ENCODE data around the gene GBP4. TPM values are rescaled to one million over a fixed set of nuclear protein-coding genes. Genes with fewer than 3 reads are reported as not detected.

Gene GBP4
- total and polyA plus RNA-seq, 2 of the 4 experiments (the other 2 are of a cell fraction) = not detected

- H2BK20ac ChIP-seq (ENCODE audit: low read depth, low read length) = no peak overlapping the region
- H3K4me3 ChIP-seq (ENCODE audit: insufficient read depth, low read depth, low read length) = no peak overlapping the region
- no peak overlapping the region for H2AK5ac ChIP-seq (ENCODE audit: low read depth, low read length)
- no peak overlapping the region for H3K14ac ChIP-seq (replicated peaks; ENCODE audit: low read depth, low read length)
- H3K9me3 ChIP-seq (ENCODE audit: control insufficient read depth, insufficient read depth, low read length) = no peaks in the 10 kb centered on the region
- H2AFZ ChIP-seq (replicated peaks; ENCODE audit: low read length, poor library complexity) = no peak overlapping the region
- WGBS, 2 experiments (ENCODE audit: extremely low coverage in 2 of 2, insufficient read length in 1 of 2) = no CpG with 5 or more reads among the region's 1 CpG
- ChIA-PET CTCF (no interaction called here), POLR2A (ENCODE audit: unreplicated experiment) (no interaction called here)
- H3K4me1 ChIP-seq (ENCODE audit: control insufficient read depth, insufficient read depth, low read length) = no peaks in the 10 kb centered on the region
- H3K18ac ChIP-seq (ENCODE audit: low read depth, low read length) = no peak overlapping the region
- BruUV-seq (replicated peaks) = no TSS peak
- H3K79me1 ChIP-seq (ENCODE audit: low read depth in 1 of 2, low read length in 2 of 2) = no peaks in the 10 kb centered on the region
- H3K4me2 ChIP-seq (ENCODE audit: low read depth, low read length) = no peak overlapping the region
- in situ Hi-C loops (cut with MboI; ENCODE audit: low sequenced_read_pairs) = no loop called here
- H3K27ac ChIP-seq (ENCODE audit: insufficient read depth, low read length) = no peak overlapping the region
- no peak overlapping the region for H4K8ac ChIP-seq (ENCODE audit: low read depth in 2 of 2, low read length in 2 of 2)
- intact Hi-C loops (cut with micrococcal nuclease) = no loop called here
- no peak overlapping the region for H2AK9ac ChIP-seq (replicated peaks; ENCODE audit: low read depth, low read length, poor library complexity)
- no peaks in the 10 kb centered on the region for H3K9me1 ChIP-seq (ENCODE audit: insufficient read depth, low read length)
- no peak for ATAC-seq (ENCODE audit: low read depth)
- H3K56ac ChIP-seq (ENCODE audit: extremely low read depth, insufficient read depth, low read length) = no peak overlapping the region
- H4K5ac ChIP-seq (ENCODE audit: low read depth, low read length) = no peak overlapping the region
- no peak overlapping the region for H3K23ac ChIP-seq (ENCODE audit: low read depth, low read length)
- TF ChIP-seq CEBPB (IDR thresholded peaks at IDR 0.05; ENCODE audit: low read depth, low read length) (no peak), RFX5 (IDR thresholded peaks at IDR 0.05; ENCODE audit: low read depth, low read length) (no peak)
- dilution Hi-C loops (cut with HindIII; ENCODE audit: low sequenced_read_pairs, unreplicated experiment) = no loop called here
- no peak overlapping the region for H3K9ac ChIP-seq (ENCODE audit: low read depth, low read length)
- DNase-seq = no peak
- no peak overlapping the region for H3K4ac ChIP-seq (ENCODE audit: low read depth, low read length)
- no peak overlapping the region for H2BK5ac ChIP-seq (ENCODE audit: low read depth, low read length, poor library complexity, severe bottlenecking)
- H2BK15ac ChIP-seq (ENCODE audit: low read depth, low read length) = no peak overlapping the region
- no peaks in the 10 kb centered on the region for H3K27me3 ChIP-seq (ENCODE audit: control insufficient read depth, insufficient read depth, low read length)
- H4K91ac ChIP-seq (ENCODE audit: insufficient read depth, low read depth, low read length) = no peak overlapping the region
- H2BK120ac ChIP-seq (ENCODE audit: low read depth, low read length) = no peak overlapping the region
- no peaks in the 10 kb centered on the region for H3K36me3 ChIP-seq (ENCODE audit: control insufficient read depth, insufficient read depth, low read length)
- no peaks in the 10 kb centered on the region for H4K20me1 ChIP-seq (ENCODE audit: insufficient read depth, low read length)
These were observed 14.6 kb upstream of the GBP4 start for GRCh38 chr1:89213347-89213746.
